ENCODE results near the gene NUAK2.
A peak's percentile ranks its signal among the peaks of the same experiment; 100 is the strongest.
"Not testable (repeated sequence)": the region's sequence is repeated elsewhere in the genome, so short reads cannot be mapped to it uniquely, and the experiment has no call there.

NUAK2 gene

GRCh38 chr1:205321162-205321958 is at the start of gene NUAK2:
NUAK2 (minus strand) TSS chr1:205321745; CDS start chr1:205321628, 117 bp downstream.
- DNase-seq: peak; percentile 94

GRCh38 chr1:205370780-205371179 is 49.2 kb upstream of the NUAK2 start:
- no peak for DNase-seq

- no peak for DNase-seq
These were observed 48.2 kb upstream of the NUAK2 start for GRCh38 chr1:205369701-205370123.

GRCh38 chr1:205368478-205368877 is 46.9 kb upstream of the NUAK2 start:
- DNase-seq: no peak

GRCh38 chr1:205365945-205366463 is 44.5 kb upstream of the NUAK2 start:
- no peak for DNase-seq

GRCh38 chr1:205365086-205365485 is 43.5 kb upstream of the NUAK2 start:
- not testable (repeated sequence) for DNase-seq

- DNase-seq: no peak
These were observed 39.3 kb upstream of the NUAK2 start for GRCh38 chr1:205360891-205361290.

- DNase-seq: no peak
These were observed 38.4 kb upstream of the NUAK2 start for GRCh38 chr1:205359771-205360565.

- DNase-seq: no peak
These were observed 37.0 kb upstream of the NUAK2 start for GRCh38 chr1:205358579-205358978.

GRCh38 chr1:205357567-205357966 is 36.0 kb upstream of the NUAK2 start:
- no peak for DNase-seq

- no peak for DNase-seq
These were observed 35.0 kb upstream of the NUAK2 start, which contains the start of gene KLHDC8A for GRCh38 chr1:205356440-205357139. KLHDC8A (minus strand) TSS chr1:205356922; CDS start chr1:205343604, 13,318 bp downstream.

GRCh38 chr1:205355075-205355453 is 33.5 kb upstream of the NUAK2 start:
- peak; percentile 27 for DNase-seq

GRCh38 chr1:205354259-205355074 is 32.9 kb upstream of the NUAK2 start:
- DNase-seq: peak; percentile 70

- DNase-seq: no peak
These were observed 32.1 kb upstream of the NUAK2 start for GRCh38 chr1:205353612-205354011.

- DNase-seq: no peak
These were observed 31.6 kb upstream of the NUAK2 start for GRCh38 chr1:205353191-205353590.

- peak; percentile 31 for DNase-seq
These were observed 30.6 kb upstream of the NUAK2 start for GRCh38 chr1:205351984-205352713.

- no peak for DNase-seq
These were observed 29.2 kb upstream of the NUAK2 start for GRCh38 chr1:205350691-205351141.

- DNase-seq: no peak
These were observed 28.6 kb upstream of the NUAK2 start for GRCh38 chr1:205350124-205350523.

- DNase-seq: no peak
These were observed 27.3 kb upstream of the NUAK2 start for GRCh38 chr1:205348554-205349487.

GRCh38 chr1:205346956-205347574 is 25.5 kb upstream of the NUAK2 start:
- no peak for DNase-seq
